ENCODE results near the gene LEMD2.
A peak's percentile ranks its signal among the peaks of the same experiment; 100 is the strongest.

LEMD2 gene

GRCh38 chr6:33765368-33765767, 23.6 kb downstream of the LEMD2 start:
- no peak for DNase-seq (ENCODE audit: extremely low read depth, low read depth)
- no peak for TF ChIP-seq CTCF (IDR thresholded peaks at IDR 0.05; ENCODE audit: low read depth, low read length)

- DNase-seq (ENCODE audit: extremely low read depth, low read depth): no peak
- no peak for TF ChIP-seq CTCF (IDR thresholded peaks at IDR 0.05; ENCODE audit: low read depth, low read length)
Observed at GRCh38 chr6:33764036-33764435, 24.9 kb downstream of the LEMD2 start.

GRCh38 chr6:33763483-33763882, 25.4 kb downstream of the LEMD2 start:
- no peak for TF ChIP-seq CTCF (IDR thresholded peaks at IDR 0.05; ENCODE audit: low read depth, low read length)
- no peak for DNase-seq (ENCODE audit: extremely low read depth, low read depth)

GRCh38 chr6:33762713-33763112, 26.2 kb downstream of the LEMD2 start:
- TF ChIP-seq CTCF (IDR thresholded peaks at IDR 0.05; ENCODE audit: low read depth, low read length): no peak
- DNase-seq (ENCODE audit: extremely low read depth, low read depth): no peak

GRCh38 chr6:33761922-33762629, 26.9 kb downstream of the LEMD2 start:
- no peak for DNase-seq (ENCODE audit: extremely low read depth, low read depth)

GRCh38 chr6:33761581-33761921, 27.4 kb downstream of the LEMD2 start:
- TF ChIP-seq CTCF (IDR thresholded peaks at IDR 0.05; ENCODE audit: low read depth, low read length): no peak
- DNase-seq (ENCODE audit: extremely low read depth, low read depth): no peak

More at GRCh38 chr6:33761922-33762629, 26.9 kb downstream of the LEMD2 start:
- peak; percentile 60 for TF ChIP-seq CTCF (IDR thresholded peaks at IDR 0.05; ENCODE audit: low read depth, low read length)

- TF ChIP-seq CTCF (IDR thresholded peaks at IDR 0.05; ENCODE audit: low read depth, low read length): no peak
- no peak for DNase-seq (ENCODE audit: extremely low read depth, low read depth)
Observed at GRCh38 chr6:33759887-33760629, 28.9 kb downstream of the LEMD2 start.

All from AG09319 (cell line).